Natural killer cell (primary cell): ENCODE data around the gene RPL35A. TPM values are rescaled to one million over a fixed set of nuclear protein-coding genes. Genes with fewer than 3 reads are reported as not detected.
"Not testable (repeated sequence)": the region's sequence is repeated elsewhere in the genome, so short reads cannot be mapped to it uniquely, and the experiment has no call there.

Experiments used
- ATAC-seq, 3 donors: fragments of 150-1000 bp in 2 of 3; fragments of 200-7000 bp in 1 of 3; cut with Tn5 transposase; 1 replicate in 1 of 3; 2 replicates in 2 of 3; pipeline ENCODE4 v1.10.0; 2021; ENCODE audit warnings: mild to moderate bottlenecking in 2 of 3, moderate library complexity in 2 of 3
- DNase-seq, 2 donors: peaks; one replicate each; pipeline versions ENCODE4 v3.0.0 to v3.0.0-alpha.2; 2013 to 2021; ENCODE audit warnings: mixed read lengths in 1 of 2
- H3K27ac ChIP-seq: one replicate; pipeline ENCODE4 v1.5.1; 2013; ENCODE audit warnings: mild to moderate bottlenecking, low read length
- H3K27me3 ChIP-seq: one replicate; pipeline ENCODE4 v1.6.1; 2013; ENCODE audit warnings: low read length; ENCODE audit not compliant: control insufficient read depth, insufficient read depth
- H3K36me3 ChIP-seq: one replicate; pipeline ENCODE4 v1.6.1; 2013; ENCODE audit warnings: low read length; ENCODE audit not compliant: control insufficient read depth, insufficient read depth
- H3K4me1 ChIP-seq: one replicate; pipeline ENCODE4 v1.6.1; 2013; ENCODE audit warnings: low read length; ENCODE audit not compliant: control insufficient read depth, insufficient read depth
- H3K4me3 ChIP-seq: one replicate; pipeline ENCODE4 v1.5.1; 2013; ENCODE audit warnings: low read length
- H3K9me3 ChIP-seq: one replicate; pipeline ENCODE4 v1.6.1; 2013; ENCODE audit warnings: low read length; ENCODE audit not compliant: control insufficient read depth, insufficient read depth
- H3K27ac Mint-ChIP-seq, 2 donors: one replicate each; pipeline ENCODE4 v1.8.0; 2022; ENCODE audit warnings: mild to moderate bottlenecking in 2 of 2, mixed read lengths in 2 of 2, moderate library complexity in 1 of 2
- H3K27me3 Mint-ChIP-seq, 2 donors: one replicate each; pipeline ENCODE4 v1.8.0; 2022; ENCODE audit warnings: low read depth in 2 of 2, mixed read lengths in 2 of 2
- H3K36me3 Mint-ChIP-seq: one replicate; pipeline ENCODE4 v1.8.0; 2022; ENCODE audit warnings: mixed read lengths
- H3K4me1 Mint-ChIP-seq, 2 donors: one replicate each; pipeline ENCODE4 v1.8.0; 2022; ENCODE audit warnings: mixed read lengths in 2 of 2
- H3K4me3 Mint-ChIP-seq: one replicate; pipeline ENCODE4 v1.8.0; 2022; ENCODE audit warnings: mild to moderate bottlenecking, moderate library complexity, mixed read lengths
- H3K9me3 Mint-ChIP-seq, 2 donors: one replicate each; pipeline ENCODE4 v1.8.0; 2022; ENCODE audit warnings: mixed read lengths in 2 of 2
- CTCF ChIP-seq: fragments of 200-600 bp; IDR thresholded peaks from one replicate; pipeline ENCODE4 v1.8.0; 2022; ENCODE audit warnings: antibody characterized with exemption
- WGBS: methylation state at CpG from one replicate; pipeline ENCODE4 v1.1.7; 2013; ENCODE audit warnings: missing lambda C conversion rate; ENCODE audit not compliant: insufficient coverage; 5-methylcytosine and 5-hydroxymethylcytosine counted together
- intact Hi-C: fragments of 100-400 bp; cut with micrococcal nuclease; formaldehyde crosslinking; loops from one replicate; pipeline ENCODE4 v1.14.2; 2022
- total RNA-seq, 4 donors: library from RNA; stranded (reverse); fragments of 120-200 nt in 1 of 4; gene quantifications; one replicate each; pipeline versions ENCODE4 v1.2.3 to v1.2.4, GENCODE V29; 2013 to 2022

RPL35A gene
- total RNA-seq, 3 donors from 2014 or later (not counting 1 experiment from before 2014, with no cell fraction given), result 693 to 869 (median 848) TPM

GRCh38 chr3:197912741-197913476 is 37.1 kb upstream of the RPL35A start:
- no peaks in the 10 kb centered on the region for H3K4me1 ChIP-seq
- Mint-ChIP-seq H3K36me3 (no peaks in the 10 kb centered on the region), H3K9me3 (no peaks in the 10 kb centered on the region), H3K4me1 (no peaks in the 10 kb centered on the region), H3K27ac (no peak overlapping the region), H3K27me3 (no peaks in the 10 kb centered on the region), H3K4me3 (no peak overlapping the region)
- H3K27ac ChIP-seq, result no peak overlapping the region
- H3K36me3 ChIP-seq, result no peaks in the 10 kb centered on the region
- 82% methylated on average over 30 of the region's 33 CpGs for WGBS
- peak in 1 of 3 donors; percentile 50 for ATAC-seq
- no peaks in the 10 kb centered on the region for H3K27me3 ChIP-seq
- H3K9me3 ChIP-seq, result no peaks in the 10 kb centered on the region
- peak in 1 of 2 donors; percentile 48 for DNase-seq
- H3K4me3 ChIP-seq, result no peak overlapping the region
- TF ChIP-seq CTCF, result no peak
- intact Hi-C loops, result no loop called here

- 81% methylated on average over 12 of the region's 12 CpGs for WGBS
- ATAC-seq (no peak), DNase-seq (no peak)
- no peak overlapping the region for H3K27ac Mint-ChIP-seq
- Histone ChIP-seq H3K4me1 (no peaks in the 10 kb centered on the region), H3K4me3 (no peak overlapping the region), H3K27me3 (no peaks in the 10 kb centered on the region), H3K36me3 (no peaks in the 10 kb centered on the region), H3K27ac (no peak overlapping the region), H3K9me3 (no peaks in the 10 kb centered on the region)
- no peaks in the 10 kb centered on the region for H3K9me3 Mint-ChIP-seq
- intact Hi-C loops, result no loop called here
- H3K36me3 Mint-ChIP-seq, result no peaks in the 10 kb centered on the region
- no peak overlapping the region for H3K4me3 Mint-ChIP-seq
- no peaks in the 10 kb centered on the region for H3K4me1 Mint-ChIP-seq
- TF ChIP-seq CTCF, result no peak
- H3K27me3 Mint-ChIP-seq, result no peaks in the 10 kb centered on the region
Observed at GRCh38 chr3:197913641-197914380, 36.2 kb upstream of the RPL35A start.

- H3K4me3 ChIP-seq, H3K27ac Mint-ChIP-seq, H3K27me3 ChIP-seq, H3K9me3 Mint-ChIP-seq, H3K27ac ChIP-seq, H3K36me3 ChIP-seq, H3K27me3 Mint-ChIP-seq, ATAC-seq, DNase-seq, H3K4me3 Mint-ChIP-seq, intact Hi-C loops, H3K36me3 Mint-ChIP-seq, H3K9me3 ChIP-seq, H3K4me1 ChIP-seq, H3K4me1 Mint-ChIP-seq: not testable (repeated sequence)
- WGBS, result 71% methylated on average over 21 of the region's 24 CpGs
Observed at GRCh38 chr3:197921429-197922275, 28.3 kb upstream of the RPL35A start.

- peaks cover 7% of the 10 kb centered on the region for H3K36me3 Mint-ChIP-seq
- peaks cover 1% of the 10 kb centered on the region for H3K36me3 ChIP-seq
- no peaks in the 10 kb centered on the region for H3K4me1 ChIP-seq
- H3K9me3 ChIP-seq, result no peaks in the 10 kb centered on the region
- no peak overlapping the region for H3K27ac ChIP-seq
- TF ChIP-seq CTCF, result no peak
- 88% methylated on average over 5 of the region's 7 CpGs for WGBS
- H3K4me3 Mint-ChIP-seq, result no peak overlapping the region
- H3K27me3 ChIP-seq, result no peaks in the 10 kb centered on the region
- ATAC-seq, result no peak
- H3K4me3 ChIP-seq, result no peak overlapping the region
- H3K9me3 Mint-ChIP-seq, result no peaks in the 10 kb centered on the region
- no peak overlapping the region for H3K27ac Mint-ChIP-seq
- H3K4me1 Mint-ChIP-seq, result no peaks in the 10 kb centered on the region
- DNase-seq, result no peak
- no peaks in the 10 kb centered on the region for H3K27me3 Mint-ChIP-seq
- intact Hi-C loops, result no loop called here
Observed at GRCh38 chr3:197926418-197926817, 23.6 kb upstream of the RPL35A start.

GRCh38 chr3:197927578-197927977 is 22.4 kb upstream of the RPL35A start:
- H3K27ac Mint-ChIP-seq, intact Hi-C loops, ATAC-seq, DNase-seq, H3K36me3 ChIP-seq, H3K4me1 ChIP-seq, H3K27me3 Mint-ChIP-seq, H3K4me1 Mint-ChIP-seq, H3K4me3 ChIP-seq, H3K4me3 Mint-ChIP-seq, H3K9me3 ChIP-seq, H3K27me3 ChIP-seq, H3K36me3 Mint-ChIP-seq, H3K27ac ChIP-seq, H3K9me3 Mint-ChIP-seq: not testable (repeated sequence)
- WGBS, result no CpG with 5 or more reads among the region's 3 CpGs
